Measurements from ENCODE around the gene OSMR.
A peak's percentile ranks its signal among the peaks of the same experiment; 100 is the strongest.

The OSMR gene

GRCh38 chr5:38916802-38917201 lies 71.0 kb downstream of the OSMR start:
- DNase-seq (ENCODE audit: insufficient read length) = no peak
- TF ChIP-seq POLR2A (IDR thresholded peaks at IDR 0.05; ENCODE audit: low read depth, low read length) (no peak), TAF1 (IDR thresholded peaks at IDR 0.05; ENCODE audit: borderline replicate concordance, low read depth, low read length) (no peak), POLR2AphosphoS5 (IDR thresholded peaks at IDR 0.05; ENCODE audit: low read depth, low read length) (no peak)
- no peak for FAIRE-seq

- DNase-seq (ENCODE audit: insufficient read length) = no peak
- no peak for FAIRE-seq
- TF ChIP-seq TAF1 (IDR thresholded peaks at IDR 0.05; ENCODE audit: borderline replicate concordance, low read depth, low read length) (no peak), POLR2AphosphoS5 (IDR thresholded peaks at IDR 0.05; ENCODE audit: low read depth, low read length) (no peak), POLR2A (IDR thresholded peaks at IDR 0.05; ENCODE audit: low read depth, low read length) (no peak)
Observed at GRCh38 chr5:38921174-38921573, 75.4 kb downstream of the OSMR start.

- DNase-seq (ENCODE audit: insufficient read length) = peak; percentile 25
- peak; percentile 83 for FAIRE-seq
- TF ChIP-seq POLR2A (IDR thresholded peaks at IDR 0.05; ENCODE audit: low read depth, low read length) (no peak), POLR2AphosphoS5 (IDR thresholded peaks at IDR 0.05; ENCODE audit: low read depth, low read length) (no peak), TAF1 (IDR thresholded peaks at IDR 0.05; ENCODE audit: borderline replicate concordance, low read depth, low read length) (no peak)
Observed at GRCh38 chr5:38922199-38922598, 76.4 kb downstream of the OSMR start.

- FAIRE-seq = no peak
Observed at GRCh38 chr5:38923661-38924451, 78.0 kb downstream of the OSMR start.

DNA sequence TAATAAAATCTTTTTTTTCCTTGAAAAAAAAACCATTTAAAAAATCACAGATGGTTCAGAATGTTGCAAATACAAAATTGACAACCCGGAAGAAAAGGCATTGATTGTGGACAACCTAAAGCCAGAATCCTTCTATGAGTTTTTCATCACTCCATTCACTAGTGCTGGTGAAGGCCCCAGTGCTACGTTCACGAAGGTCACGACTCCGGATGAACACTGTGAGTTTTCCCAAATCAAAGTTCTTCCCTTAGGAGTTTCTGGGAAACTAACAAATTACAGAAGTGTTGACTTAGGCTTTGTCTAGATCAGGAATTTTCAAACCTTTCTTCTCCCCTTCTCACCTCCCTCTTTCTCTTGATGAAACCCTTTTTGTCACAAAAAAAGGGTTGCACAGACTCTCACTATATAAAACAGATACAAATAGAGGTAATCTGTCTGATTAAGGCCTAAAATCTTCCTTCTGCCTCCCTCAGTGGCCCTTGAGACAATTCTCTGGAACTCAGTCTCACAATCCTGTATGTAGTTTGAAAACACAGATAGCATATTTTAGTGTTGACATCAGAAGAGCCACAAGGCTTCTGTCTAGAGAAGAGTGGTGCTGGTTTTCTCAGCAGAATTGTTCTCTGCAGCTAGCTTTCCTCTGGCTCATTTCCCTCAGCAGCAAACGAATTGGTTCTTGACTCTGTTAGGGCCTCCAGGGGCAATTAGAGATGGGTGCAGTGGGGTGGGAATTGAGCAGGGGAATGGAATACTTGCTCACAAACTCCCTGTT lies 79.5 kb downstream of the OSMR start:
- TF ChIP-seq POLR2AphosphoS5 (IDR thresholded peaks at IDR 0.05; ENCODE audit: low read depth, low read length) = no peak
- TF ChIP-seq POLR2A (IDR thresholded peaks at IDR 0.05; ENCODE audit: low read depth, low read length) = no peak
- no peak for TF ChIP-seq TAF1 (IDR thresholded peaks at IDR 0.05; ENCODE audit: borderline replicate concordance, low read depth, low read length)
- no peak for DNase-seq (ENCODE audit: insufficient read length)
- no peak for FAIRE-seq

More at GRCh38 chr5:38923661-38924451, 78.0 kb downstream of the OSMR start:
- DNase-seq (ENCODE audit: insufficient read length) = no peak
- TF ChIP-seq POLR2A (IDR thresholded peaks at IDR 0.05; ENCODE audit: low read depth, low read length) = no peak
- TF ChIP-seq POLR2AphosphoS5 (IDR thresholded peaks at IDR 0.05; ENCODE audit: low read depth, low read length) = no peak
- no peak for TF ChIP-seq TAF1 (IDR thresholded peaks at IDR 0.05; ENCODE audit: borderline replicate concordance, low read depth, low read length)

DNA sequence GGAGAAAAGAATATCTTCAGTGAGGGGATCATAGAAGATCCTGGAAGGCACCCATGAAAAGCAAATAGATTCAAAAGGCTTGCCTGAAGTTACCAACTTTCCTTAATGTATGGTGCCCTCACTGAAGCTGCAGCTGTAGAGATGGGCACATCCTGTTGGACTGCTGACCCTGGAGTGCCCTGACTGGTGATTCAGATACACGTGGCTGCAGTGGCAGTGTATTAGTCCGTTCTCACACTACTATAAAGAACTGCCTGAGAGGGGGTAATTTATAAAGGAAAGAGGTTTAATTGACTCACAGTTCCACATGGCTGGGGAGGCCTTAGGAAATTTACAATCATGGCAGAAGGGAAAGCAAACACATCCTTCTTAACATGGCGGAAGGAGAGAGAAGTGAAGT lies 80.3 kb downstream of the OSMR start:
- FAIRE-seq (no peak), DNase-seq (ENCODE audit: insufficient read length) (no peak)
- TF ChIP-seq TAF1 (IDR thresholded peaks at IDR 0.05; ENCODE audit: borderline replicate concordance, low read depth, low read length) (no peak), POLR2A (IDR thresholded peaks at IDR 0.05; ENCODE audit: low read depth, low read length) (no peak), POLR2AphosphoS5 (IDR thresholded peaks at IDR 0.05; ENCODE audit: low read depth, low read length) (no peak)

- no peak for DNase-seq (ENCODE audit: insufficient read length)
- no peak for FAIRE-seq
- no peak for TF ChIP-seq POLR2A (IDR thresholded peaks at IDR 0.05; ENCODE audit: low read depth, low read length)
- no peak for TF ChIP-seq TAF1 (IDR thresholded peaks at IDR 0.05; ENCODE audit: borderline replicate concordance, low read depth, low read length)
- no peak for TF ChIP-seq POLR2AphosphoS5 (IDR thresholded peaks at IDR 0.05; ENCODE audit: low read depth, low read length)
Observed at GRCh38 chr5:38927470-38927869, 81.7 kb downstream of the OSMR start.

DNA sequence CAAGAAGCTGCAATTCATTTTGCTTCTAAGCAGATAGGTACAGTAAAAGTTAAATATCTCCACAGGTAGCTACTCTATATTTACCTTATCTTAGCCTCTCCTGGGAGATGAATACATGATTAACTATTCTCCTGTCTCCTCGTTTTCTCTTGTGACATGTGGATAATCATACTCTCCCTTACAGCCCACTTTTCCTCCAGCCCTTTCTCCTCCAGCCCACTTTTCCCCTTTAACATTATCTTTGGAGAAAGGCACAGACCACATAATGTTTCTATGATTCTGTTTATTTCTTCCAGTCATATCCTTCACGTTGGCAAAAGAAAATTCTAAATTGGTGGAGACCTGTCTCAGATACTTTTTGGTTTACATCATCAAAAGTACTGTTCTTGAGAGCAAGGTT lies 84.0 kb downstream of the OSMR start:
- no peak for DNase-seq (ENCODE audit: insufficient read length)
- no peak for FAIRE-seq
- TF ChIP-seq POLR2A (IDR thresholded peaks at IDR 0.05; ENCODE audit: low read depth, low read length) (no peak), TAF1 (IDR thresholded peaks at IDR 0.05; ENCODE audit: borderline replicate concordance, low read depth, low read length) (no peak), POLR2AphosphoS5 (IDR thresholded peaks at IDR 0.05; ENCODE audit: low read depth, low read length) (no peak)

- TF ChIP-seq POLR2AphosphoS5 (IDR thresholded peaks at IDR 0.05; ENCODE audit: low read depth, low read length) = no peak
- TF ChIP-seq TAF1 (IDR thresholded peaks at IDR 0.05; ENCODE audit: borderline replicate concordance, low read depth, low read length) = no peak
- no peak for TF ChIP-seq POLR2A (IDR thresholded peaks at IDR 0.05; ENCODE audit: low read depth, low read length)
- no peak for DNase-seq (ENCODE audit: insufficient read length)
- FAIRE-seq = no peak
Observed at GRCh38 chr5:38931731-38932130, 85.9 kb downstream of the OSMR start.

- TF ChIP-seq POLR2A (IDR thresholded peaks at IDR 0.05; ENCODE audit: low read depth, low read length) (no peak), TAF1 (IDR thresholded peaks at IDR 0.05; ENCODE audit: borderline replicate concordance, low read depth, low read length) (no peak), POLR2AphosphoS5 (IDR thresholded peaks at IDR 0.05; ENCODE audit: low read depth, low read length) (no peak)
- DNase-seq (ENCODE audit: insufficient read length) (no peak), FAIRE-seq (no peak)
Observed at GRCh38 chr5:38932854-38933408, 87.1 kb downstream of the OSMR start.

GRCh38 chr5:38935437-38935836 lies 89.6 kb downstream of the OSMR start:
- DNase-seq (ENCODE audit: insufficient read length) (no peak), FAIRE-seq (no peak)
- no peak for TF ChIP-seq POLR2AphosphoS5 (IDR thresholded peaks at IDR 0.05; ENCODE audit: low read depth, low read length)
- TF ChIP-seq POLR2A (IDR thresholded peaks at IDR 0.05; ENCODE audit: low read depth, low read length) = no peak
- no peak for TF ChIP-seq TAF1 (IDR thresholded peaks at IDR 0.05; ENCODE audit: borderline replicate concordance, low read depth, low read length)
